DMS 273 (cell line): Measurements from ENCODE around the gene SLCO2A1.

Source experiments
- DNase-seq: peaks from one replicate; lab custom pipeline; 2025; ENCODE audit not compliant: unreplicated experiment; lab: John Stamatoyannopoulos, UW

Gene SLCO2A1

DNA sequence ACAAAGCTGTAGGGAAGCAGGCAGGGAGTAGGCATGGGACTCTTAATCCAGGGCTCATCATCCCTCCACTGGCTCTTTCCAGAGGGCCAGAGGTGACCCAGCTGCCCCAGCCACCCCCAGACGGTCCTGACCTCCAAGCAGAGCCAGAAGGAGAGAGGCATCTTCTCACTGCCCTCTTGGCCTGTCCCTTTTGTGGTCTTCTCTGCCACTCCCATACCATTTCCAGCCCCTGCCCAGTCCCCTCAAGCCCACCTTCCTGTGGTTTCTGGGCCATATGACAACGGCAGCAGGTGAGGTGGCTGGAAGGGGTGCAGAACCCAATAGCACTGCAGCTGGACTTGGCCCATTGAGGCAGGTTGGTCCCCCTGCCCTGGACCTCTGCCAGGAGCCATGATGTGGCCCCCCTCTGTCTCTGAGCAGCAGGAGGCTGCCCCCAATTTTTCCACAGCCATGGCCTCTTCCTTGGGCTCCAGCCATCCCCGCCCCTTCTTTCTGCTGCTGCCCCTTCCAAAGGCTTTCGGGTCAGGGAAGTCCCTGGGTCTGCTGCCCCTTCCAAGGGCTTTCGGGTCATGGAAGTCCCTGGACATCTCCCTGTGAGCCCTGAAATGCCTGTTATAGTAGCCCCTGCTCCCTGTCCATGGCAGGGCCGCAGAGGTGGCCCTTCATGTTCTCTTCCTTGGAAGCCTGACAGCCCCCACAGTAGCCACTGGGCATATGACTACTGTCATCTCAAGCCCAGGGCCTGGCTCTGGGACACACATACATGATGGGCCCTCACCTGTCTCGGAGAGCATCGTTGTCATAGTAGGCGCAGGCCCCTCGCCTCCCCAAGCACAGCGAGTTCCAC, 94.5 kb downstream of the SLCO2A1 start:
- DNase-seq: no peak

DNA sequence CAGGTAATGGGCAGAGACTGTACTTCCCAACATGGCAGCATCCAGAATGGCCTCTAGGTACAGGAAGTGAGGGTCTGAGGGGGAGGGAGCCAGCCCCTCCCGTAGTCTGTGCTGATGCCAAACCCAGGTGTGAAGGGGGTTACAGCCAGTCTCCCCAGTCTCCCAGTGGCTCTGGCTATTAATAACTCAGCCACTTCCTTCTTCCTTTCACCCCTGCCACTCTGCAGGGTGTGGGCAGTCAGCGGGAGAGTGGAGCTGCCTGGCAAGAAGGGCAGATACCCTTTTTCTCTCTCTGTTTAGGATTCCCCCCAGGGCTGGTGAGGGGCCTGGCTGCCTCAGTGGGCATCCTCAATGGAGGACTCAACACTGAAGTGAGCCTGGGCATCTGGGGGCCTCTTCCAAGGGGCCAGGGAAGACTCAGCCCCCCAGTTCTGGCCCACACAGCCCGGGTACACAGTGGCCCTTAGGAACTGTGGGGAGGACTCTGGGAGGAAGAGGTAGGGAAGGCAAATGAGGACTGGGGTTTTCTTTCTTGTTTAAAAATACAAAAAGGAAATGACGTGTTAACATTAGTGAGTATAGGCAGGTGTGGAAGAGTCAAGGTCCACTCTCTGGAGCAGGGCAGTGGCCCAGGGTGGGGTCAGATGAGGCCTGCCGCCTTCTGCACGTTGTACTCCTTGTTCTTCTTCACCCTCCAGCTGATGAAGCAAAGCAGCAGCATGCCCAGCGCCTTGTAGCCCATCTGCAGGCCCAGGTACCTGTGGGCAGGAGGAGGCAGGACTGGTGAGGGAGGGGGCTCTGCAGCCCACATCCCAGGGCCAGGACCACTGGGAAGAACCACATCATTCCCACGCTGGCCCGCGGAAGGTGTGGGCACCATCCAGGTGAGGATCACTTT, 95.4 kb downstream of the SLCO2A1 start:
- DNase-seq: no peak

DNA sequence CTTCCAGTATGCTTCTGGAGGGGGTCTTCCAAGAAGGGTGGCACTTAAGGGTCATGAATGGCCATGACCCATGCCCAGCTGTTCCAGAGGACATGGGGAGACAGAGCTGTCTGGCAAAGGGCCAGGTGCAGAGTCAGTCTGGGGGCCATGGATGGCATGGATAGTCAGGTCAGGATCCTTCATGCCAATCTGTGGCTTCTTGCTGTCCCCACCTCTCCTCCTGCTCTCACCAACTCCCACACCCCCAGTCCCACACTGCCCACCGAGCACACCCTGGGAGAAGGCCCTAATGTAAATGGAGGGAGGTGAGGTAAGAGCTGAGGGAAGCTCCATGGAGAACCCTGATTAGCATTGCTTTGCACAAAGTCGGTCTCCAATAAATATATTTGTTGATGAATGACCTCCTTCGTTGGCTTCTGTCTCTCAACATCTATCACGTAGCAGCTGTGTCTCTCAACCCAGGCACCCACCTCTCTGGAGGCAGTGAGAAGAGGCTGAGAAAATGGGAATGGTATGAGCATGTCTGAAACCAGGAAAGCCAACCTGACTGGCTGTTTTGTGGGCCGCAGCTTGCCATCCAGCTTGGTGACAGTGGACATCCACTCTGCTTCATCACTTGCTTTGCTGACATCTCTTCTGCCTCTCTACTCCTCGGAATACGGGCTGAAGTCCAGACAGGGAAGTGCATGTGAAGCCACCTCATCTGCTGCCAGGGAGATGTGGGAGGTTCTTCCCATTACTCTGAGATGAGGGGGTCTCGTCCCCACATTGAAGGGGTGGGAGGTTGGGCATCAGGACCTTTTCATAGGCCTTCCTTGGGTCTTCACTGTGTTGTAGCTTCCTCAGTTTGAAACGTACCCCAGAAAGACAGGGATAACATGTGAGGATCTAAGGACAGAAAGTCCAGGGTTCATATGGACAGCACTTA, 96.4 kb downstream of the SLCO2A1 start:
- DNase-seq: no peak

DNA sequence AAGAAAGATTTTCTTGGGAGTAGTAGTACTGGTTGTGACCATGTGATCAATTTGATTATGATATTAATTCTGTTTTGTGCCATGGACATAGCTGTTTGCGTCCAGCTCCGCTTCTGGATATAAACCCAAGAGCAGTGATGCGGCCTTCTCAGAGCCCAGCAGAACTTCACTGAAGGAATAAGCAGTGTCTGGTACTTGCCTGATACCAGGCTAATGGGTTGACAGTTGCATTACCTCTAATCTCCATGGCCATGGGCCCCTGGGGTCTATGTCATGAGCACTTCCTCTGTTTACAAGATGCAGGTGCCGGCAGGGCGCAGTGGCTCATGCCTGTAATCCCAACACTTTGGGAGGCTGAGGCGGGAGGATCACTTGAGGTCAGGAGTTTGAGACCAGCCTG, 97.7 kb downstream of the SLCO2A1 start:
- DNase-seq: no peak

DNA sequence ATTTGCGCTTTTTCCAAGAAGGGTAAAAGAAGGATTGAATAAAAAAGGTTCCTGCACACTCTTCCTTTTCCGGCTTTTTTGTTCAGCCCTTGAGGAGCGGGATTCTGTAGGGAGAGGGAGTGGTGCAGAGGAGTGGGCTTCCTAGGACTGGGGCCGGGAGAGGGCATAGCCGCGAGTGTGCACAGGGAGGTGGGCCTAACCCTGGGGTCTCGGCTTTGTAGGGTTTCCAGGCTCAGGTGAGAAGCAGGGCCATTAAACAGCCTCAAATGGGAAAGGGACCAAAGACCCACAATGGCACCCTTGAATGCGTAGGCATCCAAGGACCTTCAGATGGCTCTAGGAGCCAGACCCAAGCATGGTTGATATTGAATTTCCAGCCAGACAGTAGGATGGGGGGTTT, 98.6 kb downstream of the SLCO2A1 start:
- no peak for DNase-seq

DNA sequence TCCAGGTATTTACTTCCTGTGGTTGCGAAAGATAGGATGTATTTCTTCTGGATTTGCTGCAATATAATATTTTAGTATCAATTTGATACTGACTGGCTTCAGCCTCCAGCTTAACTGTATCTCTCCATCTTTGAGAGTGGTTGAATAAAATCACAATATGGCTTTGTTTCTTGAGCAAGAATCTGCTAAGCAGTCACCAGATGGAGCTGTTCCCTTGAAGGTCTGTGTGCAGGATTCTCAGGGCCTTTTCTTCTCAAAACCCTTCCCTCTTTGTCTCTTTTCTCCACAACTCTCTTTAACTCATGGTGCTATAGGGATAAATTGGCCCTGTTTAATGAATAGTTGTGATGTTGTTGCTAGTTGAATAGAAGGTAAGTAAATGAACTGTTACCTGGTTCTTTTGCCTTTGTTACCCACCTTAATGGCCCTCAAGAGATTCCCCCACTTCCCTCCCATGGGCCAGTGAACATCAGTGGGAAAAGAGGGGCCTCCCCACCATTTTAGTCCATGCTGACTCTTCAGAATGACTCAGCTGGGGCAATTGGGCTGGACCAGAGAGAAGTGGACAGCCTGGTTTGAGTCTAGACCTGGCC, 99.3 kb downstream of the SLCO2A1 start:
- DNase-seq: peak; percentile 86

DNA sequence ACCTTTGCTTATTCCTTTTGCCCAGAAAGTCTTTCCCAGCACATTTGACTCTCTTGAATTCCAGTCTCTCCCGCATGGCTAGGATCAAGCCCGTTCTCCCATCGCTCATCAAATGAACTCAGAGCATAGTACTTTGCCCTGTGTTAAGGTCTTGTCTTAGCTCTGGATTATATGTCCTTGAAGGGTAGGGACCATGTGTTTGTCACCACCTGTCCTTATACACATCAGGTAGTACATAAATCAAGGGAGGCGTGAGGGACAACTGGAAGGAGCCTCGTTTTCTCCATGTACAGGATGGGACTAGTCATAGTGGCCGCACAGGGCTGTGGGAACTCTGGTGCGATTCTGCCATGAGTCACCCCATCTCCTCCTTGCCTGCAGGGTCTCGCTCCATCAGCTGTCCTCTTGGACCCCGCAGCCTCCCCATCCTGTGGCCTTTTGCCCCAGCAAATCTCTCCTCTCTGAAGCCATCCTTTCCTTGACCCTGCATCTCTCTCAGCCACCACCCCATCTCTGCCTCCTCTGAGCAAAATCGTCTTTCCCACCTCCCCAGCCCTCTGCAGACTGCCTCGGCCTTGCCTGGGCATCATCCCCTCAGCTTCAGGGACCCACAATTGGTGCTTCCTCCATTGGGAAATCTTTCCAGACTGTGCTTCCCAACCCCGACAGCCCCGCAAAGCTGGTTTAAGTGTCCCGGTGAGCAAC, 100.7 kb downstream of the SLCO2A1 start:
- DNase-seq: no peak

DNA sequence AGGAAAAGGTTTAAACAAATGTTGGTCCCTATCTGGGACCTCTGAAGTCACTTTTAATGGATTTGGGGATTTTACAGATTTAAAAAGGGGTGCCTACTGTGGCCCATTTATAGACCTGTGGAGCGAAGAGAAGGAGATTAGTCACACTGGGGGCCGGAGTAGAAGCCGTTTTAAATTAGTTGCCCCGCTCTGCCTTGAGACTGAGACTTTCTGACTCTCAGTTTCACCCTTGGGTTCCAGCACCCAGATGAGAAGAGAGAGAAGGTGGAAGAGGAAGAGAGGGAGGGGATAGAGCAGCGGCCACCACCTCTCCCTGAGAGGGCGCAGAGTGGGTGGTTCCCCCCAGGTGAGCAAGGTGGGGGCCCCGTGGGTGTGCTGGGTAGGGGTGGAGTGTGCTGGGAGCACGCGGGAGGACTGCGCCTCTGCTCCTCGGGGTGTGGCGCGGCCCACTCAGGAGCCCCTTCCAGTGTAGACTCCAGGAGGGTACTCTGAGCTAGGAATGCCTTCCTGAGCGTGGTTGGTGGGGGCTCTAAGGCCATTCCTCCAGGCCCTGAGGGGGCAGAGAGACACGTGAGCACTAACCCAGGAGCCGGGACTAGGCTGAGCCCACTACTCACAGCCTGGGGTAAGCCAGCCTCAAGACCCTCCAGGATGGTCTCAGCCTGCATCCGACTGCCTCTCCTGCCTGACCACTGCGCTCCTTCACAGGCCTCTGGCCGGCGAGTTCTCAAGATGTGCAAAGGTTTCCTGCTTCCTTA, 101.4 kb downstream of the SLCO2A1 start:
- DNase-seq: no peak

DNA sequence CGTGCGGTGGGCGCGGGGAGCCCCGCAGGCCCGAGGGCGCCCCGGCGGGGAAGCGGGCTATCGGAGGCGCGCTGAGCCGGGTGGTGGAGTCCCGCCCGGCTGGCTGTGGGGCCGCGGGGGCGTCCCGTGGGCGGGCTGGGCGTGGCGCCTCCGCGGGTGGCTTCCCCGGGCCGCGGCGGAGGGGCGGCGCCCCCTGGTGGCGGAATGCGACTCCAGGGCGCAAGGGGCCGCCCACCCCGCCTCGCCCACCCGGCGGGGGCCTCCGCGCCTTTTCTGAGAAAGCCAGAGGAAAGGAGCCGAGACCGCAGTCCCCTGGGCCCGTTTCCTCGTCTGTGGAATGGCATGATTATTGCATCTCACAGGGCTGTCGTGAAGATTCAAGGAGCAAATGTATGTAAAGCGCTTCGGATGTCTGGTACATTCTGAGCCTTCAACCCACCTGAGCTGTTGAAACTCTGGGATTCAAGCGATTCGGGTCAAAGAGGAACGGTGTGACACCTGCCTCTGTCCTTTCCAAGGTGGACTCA, 102.1 kb downstream of the SLCO2A1 start:
- peak; percentile 90 for DNase-seq

DNA sequence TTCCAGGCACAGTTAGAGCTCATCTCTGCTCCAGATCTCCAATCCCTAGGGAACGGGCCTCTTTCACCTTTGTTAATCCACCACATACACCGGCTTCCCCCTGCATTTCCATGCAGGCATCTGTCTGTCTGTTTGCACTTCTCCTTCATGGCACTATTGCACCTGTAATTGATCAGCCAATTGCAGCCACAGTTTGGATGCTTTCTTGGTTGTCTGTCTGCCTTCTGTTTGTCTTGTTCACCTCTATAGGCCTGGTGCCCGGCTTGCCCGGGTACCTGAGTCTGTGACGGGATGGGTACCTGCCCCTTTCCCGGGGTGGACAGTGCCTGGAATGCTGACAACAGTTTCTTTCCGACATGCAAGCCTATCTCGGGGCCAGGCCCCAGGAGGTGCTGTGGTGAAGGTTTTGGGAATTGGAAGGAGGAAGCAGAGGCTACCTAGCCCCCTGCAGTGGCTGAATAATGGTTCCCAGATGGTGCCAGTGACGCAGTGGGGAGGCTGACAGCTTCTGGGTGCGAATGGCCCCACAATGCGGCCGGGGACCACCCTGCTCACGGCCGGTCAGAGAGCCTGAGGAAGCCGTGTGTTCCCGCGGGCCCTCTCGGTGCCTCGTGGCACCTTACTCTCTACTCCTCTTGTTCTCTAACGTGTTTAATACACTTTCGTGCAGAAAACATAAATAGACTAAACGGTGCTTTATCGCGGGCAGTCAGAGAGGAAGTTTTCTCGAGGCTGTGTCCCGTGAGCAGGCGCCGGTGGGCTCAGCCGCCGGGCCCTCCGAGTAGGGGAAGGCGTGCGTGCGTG, 102.8 kb downstream of the SLCO2A1 start:
- peak; percentile 72 for DNase-seq

DNA sequence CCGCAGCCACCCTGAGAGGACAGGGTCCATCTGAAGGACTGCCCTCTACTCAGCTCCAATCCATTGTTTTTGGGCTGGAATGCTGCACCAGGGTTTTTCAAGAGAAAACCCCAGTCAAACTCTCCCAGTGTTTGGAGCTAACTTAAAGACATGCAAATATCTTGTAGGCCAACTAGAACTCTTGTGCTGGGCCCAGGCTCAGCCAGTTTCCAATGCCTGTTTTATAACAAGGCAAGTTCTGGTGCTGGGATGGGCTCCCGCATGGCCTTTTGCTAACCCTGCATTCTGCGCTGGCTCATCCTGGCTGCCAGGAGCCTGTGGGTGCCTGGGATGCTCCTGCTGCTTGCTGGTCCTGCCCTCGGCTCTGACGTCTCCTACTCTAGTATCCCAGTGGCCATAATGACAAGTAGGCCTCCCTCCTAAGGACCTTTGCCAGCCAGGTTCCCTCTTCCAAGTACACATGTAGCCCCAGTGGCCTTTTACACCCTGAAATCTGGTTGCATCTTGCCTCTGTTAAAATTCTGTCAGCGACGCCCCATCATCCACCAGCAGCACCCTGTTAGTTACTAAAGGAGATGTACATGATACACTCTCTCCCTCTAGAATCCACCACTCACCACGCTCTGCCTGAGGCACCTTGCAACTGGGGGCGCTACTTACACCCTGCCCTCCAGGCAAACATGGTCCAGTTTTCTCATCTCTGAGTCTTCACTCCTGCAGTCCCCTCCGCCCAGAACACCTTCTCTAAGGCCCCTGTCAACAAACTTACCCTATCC, 103.6 kb downstream of the SLCO2A1 start:
- DNase-seq: no peak

DNA sequence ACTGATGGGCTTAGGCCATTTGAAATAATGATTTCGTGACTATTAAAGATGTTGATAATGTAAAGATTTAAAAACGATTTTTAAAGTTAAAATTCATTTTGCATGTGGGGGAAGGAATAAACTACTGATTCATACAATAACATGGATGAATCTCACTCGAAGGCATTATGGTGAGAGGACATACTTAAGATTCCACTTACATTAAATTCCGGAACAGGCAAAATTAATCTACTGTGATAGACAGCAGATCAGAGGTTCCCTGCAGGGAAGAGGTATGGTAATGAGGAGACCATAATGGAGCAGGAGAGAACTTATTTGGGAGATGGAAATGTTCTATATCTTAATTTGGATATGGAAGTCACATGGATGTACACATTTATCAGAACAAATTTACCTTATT, 105.7 kb downstream of the SLCO2A1 start:
- no peak for DNase-seq

DNA sequence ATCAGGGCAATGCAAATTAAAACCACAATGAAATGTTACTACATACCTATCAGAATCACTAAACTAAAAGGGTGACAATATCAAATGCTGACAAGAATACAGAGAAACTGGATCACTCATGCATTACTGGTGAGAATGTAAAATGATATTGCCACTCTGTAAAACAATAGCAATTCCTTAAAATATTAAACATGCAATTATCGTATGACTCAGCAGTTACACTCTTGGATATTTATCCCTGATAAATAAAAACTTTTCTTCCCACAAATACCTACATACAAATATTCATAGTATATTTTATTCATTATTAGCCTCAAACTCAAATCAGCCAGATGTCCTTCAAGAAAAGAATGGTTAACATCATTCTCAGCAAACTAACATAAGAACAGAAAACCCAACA, 108.1 kb downstream of the SLCO2A1 start:
- no peak for DNase-seq

DNA sequence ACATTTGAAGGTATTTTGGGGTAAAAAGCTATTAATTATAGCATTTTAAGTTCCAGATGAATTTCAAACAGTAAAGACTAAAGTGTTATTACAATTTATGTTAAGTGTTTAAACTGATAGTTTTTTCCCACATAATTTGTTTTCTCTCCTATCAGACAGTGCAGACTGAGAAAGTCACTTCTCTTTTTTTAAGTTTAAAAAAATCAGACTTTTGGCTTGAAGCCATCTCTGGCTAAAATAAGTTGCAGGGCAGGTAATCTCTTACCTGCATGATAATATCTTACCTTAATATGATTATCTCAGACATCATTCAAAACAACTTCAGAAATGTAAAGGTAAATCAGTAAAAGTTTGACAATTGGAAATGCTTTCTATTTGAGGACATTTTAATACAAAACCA, 112.6 kb downstream of the SLCO2A1 start:
- no peak for DNase-seq

DNA sequence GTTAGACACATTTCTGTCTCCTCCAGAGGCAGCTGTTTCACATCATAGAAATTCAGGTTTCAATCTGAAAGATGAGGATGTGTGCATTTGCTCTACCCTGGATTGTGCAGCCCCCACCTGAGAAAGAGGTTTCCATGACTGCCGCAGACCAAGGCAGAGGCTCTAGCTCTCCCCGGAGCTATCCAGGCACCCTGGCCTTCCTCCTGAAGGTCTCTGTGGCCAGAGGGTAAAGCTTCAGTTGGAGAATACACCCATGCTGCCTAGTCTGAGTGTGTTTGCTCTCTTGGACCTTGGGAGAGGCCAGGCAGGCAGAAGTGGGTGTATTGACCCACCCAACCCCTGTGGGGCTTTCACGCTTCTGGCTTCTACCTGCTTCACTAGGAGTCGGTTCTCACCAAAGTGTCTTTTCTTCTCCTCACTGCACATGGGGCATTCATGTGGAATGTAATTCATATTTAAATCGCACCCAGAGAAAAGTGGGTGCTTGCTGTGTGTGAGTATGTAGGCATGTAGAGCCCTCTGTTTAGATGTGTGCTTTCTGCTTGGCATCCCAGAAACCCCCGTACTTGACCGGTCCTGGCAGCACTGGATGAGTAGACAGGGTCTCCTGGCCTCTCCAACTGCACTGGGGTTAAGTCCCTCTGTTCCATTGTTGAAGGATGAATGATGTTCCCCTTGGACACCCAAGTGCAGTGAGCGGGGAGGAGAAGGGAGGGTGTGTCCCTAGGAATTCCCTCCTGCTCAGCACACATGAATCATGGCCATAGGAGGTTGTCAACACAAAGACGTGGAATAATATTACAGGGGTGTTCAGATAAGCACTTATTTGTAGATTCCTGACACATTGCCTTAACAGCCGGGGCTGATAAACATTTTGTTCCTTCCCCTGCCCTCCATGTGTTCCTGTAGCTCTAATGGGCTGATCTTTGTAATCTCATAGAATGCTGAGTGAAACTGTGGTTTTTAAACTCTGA, 113.8 kb downstream of the SLCO2A1 start:
- no peak for DNase-seq

DNA sequence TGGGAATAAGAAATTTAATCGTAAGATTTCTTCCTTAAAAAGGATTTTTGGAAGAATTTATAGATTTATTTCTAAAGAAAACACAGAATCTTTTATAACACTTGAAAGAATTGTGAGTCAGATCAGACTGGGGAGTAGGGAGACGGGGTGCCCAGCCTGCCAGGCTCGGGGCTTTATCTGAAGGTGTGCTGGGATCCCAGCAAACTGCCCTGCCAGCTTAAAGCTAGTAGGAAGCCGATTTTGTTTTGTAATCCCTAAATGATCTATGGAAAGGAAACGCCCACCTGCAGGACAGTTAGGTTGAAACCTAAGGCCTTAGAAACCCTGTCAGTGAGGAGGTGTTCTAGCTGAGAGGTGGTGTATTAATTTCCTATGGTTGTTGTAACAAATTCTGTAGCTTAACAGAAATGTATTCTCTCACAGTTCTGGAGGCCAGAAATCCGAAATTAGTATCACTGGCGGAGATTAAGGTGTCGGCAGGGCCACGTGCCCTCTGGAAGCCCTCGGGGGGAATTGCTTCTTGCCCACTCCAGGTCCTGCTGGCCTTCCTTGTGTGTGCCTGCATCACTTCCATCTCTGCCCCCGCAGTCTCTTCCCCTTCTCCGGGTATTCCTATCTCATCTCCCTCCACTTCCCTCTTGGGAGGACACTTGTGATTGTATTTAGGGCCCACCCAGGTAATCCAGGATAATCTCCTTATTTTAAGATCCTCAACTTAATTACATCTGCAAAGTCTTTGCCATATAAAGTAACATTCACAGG, 114.7 kb downstream of the SLCO2A1 start:
- no peak for DNase-seq
